ENCODE measurements around the gene SOX8.

- TF ChIP-seq CTCF (IDR thresholded peaks at IDR 0.05; ENCODE audit: insufficient read depth, low read length, poor library complexity, severe bottlenecking) (no peak), EZH2phosphoT487 (conservative IDR thresholded peaks at IDR 0.05; ENCODE audit: low read length) (no peak)
Observed at GRCh38 chr16:1010251-1010650, 28.7 kb downstream of the SOX8 start.

Data from SU-DHL-6 (cell line).